Ishikawa (cell line): ENCODE results near the gene PIEZO1.

Experiments used
- CEBPB ChIP-seq: IDR thresholded peaks from 2 replicates; pipeline ENCODE4 v1.6.1; 2012
- CREB1 ChIP-seq: IDR thresholded peaks from 2 replicates; pipeline ENCODE4 v1.6.1; 2012; ENCODE audit warnings: low read depth
- EP300 ChIP-seq: IDR thresholded peaks from 2 replicates; pipeline ENCODE4 v1.6.1; 2012; ENCODE audit warnings: borderline replicate concordance
- NFIC ChIP-seq: IDR thresholded peaks from 2 replicates; pipeline ENCODE4 v1.6.1; 2012
- REST ChIP-seq: IDR thresholded peaks from 2 replicates; pipeline ENCODE4 v1.6.1; 2012; ENCODE audit warnings: low read depth, mild to moderate bottlenecking
- TAF1 ChIP-seq: IDR thresholded peaks from 2 replicates; pipeline ENCODE4 v1.6.1; 2012; ENCODE audit warnings: low read depth, mild to moderate bottlenecking
- TEAD4 ChIP-seq: IDR thresholded peaks from 2 replicates; pipeline ENCODE4 v1.6.1; 2012
- USF1 ChIP-seq: IDR thresholded peaks from 2 replicates; pipeline ENCODE4 v1.6.1; 2012
- YY1 ChIP-seq: IDR thresholded peaks from 2 replicates; pipeline ENCODE4 v1.6.1; 2012; ENCODE audit warnings: low read depth

- TF ChIP-seq USF1 (no peak), REST (no peak), YY1 (no peak), TEAD4 (no peak), TAF1 (no peak), EP300 (no peak), NFIC (no peak), CEBPB (no peak), CREB1 (no peak)
Measured at GRCh38 chr16:88735616-88736015, 49.4 kb downstream of the PIEZO1 start.
